GM21367 (cell line): ENCODE results near the gene SSPN.

Experiments used
- ATAC-seq: cut with Tn5 transposase; IDR thresholded peaks from one replicate; pipeline ENCODE4 v1.9.1; 2021; ENCODE audit not compliant: unreplicated experiment

The SSPN gene

GRCh38 chr12:26255893-26256645 is 60.7 kb downstream of the SSPN start:
- no peak for ATAC-seq

GRCh38 chr12:26264215-26264838 is 69.0 kb downstream of the SSPN start:
- ATAC-seq: no peak

GRCh38 chr12:26265606-26266005 is 70.2 kb downstream of the SSPN start:
- ATAC-seq: no peak

- ATAC-seq: no peak
Measured at GRCh38 chr12:26266881-26267280, 71.5 kb downstream of the SSPN start.

- no peak for ATAC-seq
Measured at GRCh38 chr12:26268841-26269561, 73.6 kb downstream of the SSPN start.

- ATAC-seq: no peak
Measured at GRCh38 chr12:26269562-26270284, 74.3 kb downstream of the SSPN start.

- no peak for ATAC-seq
Measured at GRCh38 chr12:26271024-26271423, 75.7 kb downstream of the SSPN start.

- no peak for ATAC-seq
Measured at GRCh38 chr12:26271889-26272492, 76.6 kb downstream of the SSPN start.

GRCh38 chr12:26272851-26273250 is 77.5 kb downstream of the SSPN start:
- no peak for ATAC-seq

GRCh38 chr12:26273811-26274210 is 78.4 kb downstream of the SSPN start:
- no peak for ATAC-seq

GRCh38 chr12:26274441-26275312 is 79.3 kb downstream of the SSPN start:
- peak; percentile 89 for ATAC-seq

- ATAC-seq: no peak
Measured at GRCh38 chr12:26275313-26276131, 80.1 kb downstream of the SSPN start.

GRCh38 chr12:26276709-26277108 is 81.3 kb downstream of the SSPN start:
- ATAC-seq: no peak

- no peak for ATAC-seq
Measured at GRCh38 chr12:26277506-26278246, 82.3 kb downstream of the SSPN start.

- ATAC-seq: no peak
Measured at GRCh38 chr12:26278266-26278665, 82.9 kb downstream of the SSPN start.

- ATAC-seq: no peak
Measured at GRCh38 chr12:26278666-26279065, 83.3 kb downstream of the SSPN start.

- no peak for ATAC-seq
Measured at GRCh38 chr12:26279091-26279490, 83.7 kb downstream of the SSPN start.

GRCh38 chr12:26279908-26280307 is 84.5 kb downstream of the SSPN start:
- no peak for ATAC-seq
